Measurements from ENCODE around the gene ACER1. TPM values are rescaled to one million over a fixed set of nuclear protein-coding genes. Genes with fewer than 3 reads are reported as not detected.
"Not testable (repeated sequence)": the region's sequence is repeated elsewhere in the genome, so short reads cannot be mapped to it uniquely, and the experiment has no call there.

The ACER1 gene
- total RNA-seq, 6 experiments from 2014 or later: not detected

- Mint-ChIP-seq H3K4me3 (no peak overlapping the region), H3K27me3 (ENCODE audit: insufficient read depth) (peaks cover 5% of the 10 kb centered on the region; the same call in 1 of the 2 replicates), H3K4me1 (ENCODE audit: low read depth) (no peaks in the 10 kb centered on the region), H3K36me3 (ENCODE audit: low read depth) (no peaks in the 10 kb centered on the region), H3K27ac (no peak overlapping the region), H3K9me3 (no peaks in the 10 kb centered on the region)
- peak; percentile 85 for TF ChIP-seq CTCF (IDR thresholded peaks at IDR 0.05)
- no peak for DNase-seq
Measured at GRCh38 chr19:6354098-6354674, 20.8 kb upstream of the ACER1 start.

GRCh38 chr19:6352381-6353165 lies 19.2 kb upstream of the ACER1 start:
- Mint-ChIP-seq H3K27me3 (ENCODE audit: insufficient read depth) (peaks cover 4% of the 10 kb centered on the region; the same call in 1 of the 2 replicates), H3K4me3 (no peak overlapping the region), H3K9me3 (no peaks in the 10 kb centered on the region), H3K36me3 (ENCODE audit: low read depth) (no peaks in the 10 kb centered on the region), H3K4me1 (ENCODE audit: low read depth) (no peaks in the 10 kb centered on the region), H3K27ac (no peak overlapping the region)
- no peak for DNase-seq
- no peak for TF ChIP-seq CTCF (IDR thresholded peaks at IDR 0.05)

- H3K27me3 Mint-ChIP-seq (ENCODE audit: insufficient read depth): peaks cover 5% of the 10 kb centered on the region
- TF ChIP-seq CTCF (IDR thresholded peaks at IDR 0.05): no peak
- no peak for DNase-seq
- no peaks in the 10 kb centered on the region for H3K36me3 Mint-ChIP-seq (ENCODE audit: low read depth)
- no peak overlapping the region for H3K4me3 Mint-ChIP-seq
- H3K9me3 Mint-ChIP-seq: no peaks in the 10 kb centered on the region
- H3K4me1 Mint-ChIP-seq (ENCODE audit: low read depth): no peaks in the 10 kb centered on the region
- H3K27ac Mint-ChIP-seq: no peak overlapping the region
Measured at GRCh38 chr19:6350688-6351087, 17.3 kb upstream of the ACER1 start.

GRCh38 chr19:6349271-6349670 lies 15.9 kb upstream of the ACER1 start:
- DNase-seq; H3K27me3 Mint-ChIP-seq (ENCODE audit: insufficient read depth); H3K36me3 Mint-ChIP-seq (ENCODE audit: low read depth); H3K4me1 Mint-ChIP-seq (ENCODE audit: low read depth); H3K27ac Mint-ChIP-seq; H3K4me3 Mint-ChIP-seq; H3K9me3 Mint-ChIP-seq: not testable (repeated sequence)

GRCh38 chr19:6343462-6343861 lies 10.1 kb upstream of the ACER1 start:
- no peaks in the 10 kb centered on the region for H3K9me3 Mint-ChIP-seq

More at GRCh38 chr19:6343462-6343861, 10.1 kb upstream of the ACER1 start:
- Mint-ChIP-seq H3K4me3 (no peak overlapping the region), H3K36me3 (ENCODE audit: low read depth) (no peaks in the 10 kb centered on the region), H3K27me3 (ENCODE audit: insufficient read depth) (peaks cover 2% of the 10 kb centered on the region), H3K4me1 (ENCODE audit: low read depth) (no peaks in the 10 kb centered on the region), H3K27ac (no peak overlapping the region)
- no peak for TF ChIP-seq CTCF (IDR thresholded peaks at IDR 0.05)
- no peak for DNase-seq
